Right atrium auricular region (tissue), 2 donors: Measurements from ENCODE around the gene NCOA3. TPM values are rescaled to one million over a fixed set of nuclear protein-coding genes. Genes with fewer than 3 reads are reported as not detected.

Experiments
- DNase-seq: peaks from one replicate; pipeline ENCODE4 v3.0.0-alpha.2; 2019; ENCODE audit warnings: low spot score
- H3K27ac ChIP-seq, 2 donors: fragments of 200-600 bp; sonication (generic); 1 replicate in 1 of 2; 2 replicates in 1 of 2; pipeline ENCODE4 v1.5.1; 2016 to 2019
- H3K27me3 ChIP-seq, 2 donors: fragments of 200-600 bp; sonication (generic); one replicate each; pipeline versions ENCODE4 v1.5.1 to v1.6.0; 2017 to 2019
- H3K36me3 ChIP-seq: fragments of 200-600 bp; sonication (generic); one replicate; pipeline ENCODE4 v1.5.1; 2016
- H3K4me1 ChIP-seq, 2 donors: fragments of 200-600 bp; sonication (generic); one replicate each; pipeline versions ENCODE4 v1.5.1 to v1.6.0; 2017 to 2019
- H3K4me3 ChIP-seq, 2 donors: fragments of 200-600 bp; sonication (generic); 1 replicate in 1 of 2; 2 replicates in 1 of 2; pipeline ENCODE4 v1.5.1; 2017 to 2019; ENCODE audit warnings: mild to moderate bottlenecking in 1 of 2, moderate library complexity in 1 of 2
- H3K9me3 ChIP-seq, 2 donors: fragments of 200-600 bp; sonication (generic); one replicate each; pipeline ENCODE4 v1.5.1; 2019
- total RNA-seq, 2 donors: library from RNA; depleted of rRNA; stranded (reverse); fragments of >200 nt; gene quantifications; one replicate each; pipeline ENCODE4 v1.1.0, GENCODE V29; 2016
- TF ChIP-seq, protein P1 (sequence below), 2 donors: fragments of 200-600 bp; sonication (generic); IDR thresholded peaks; one replicate each; pipeline ENCODE4 v1.5.1; 2019; ENCODE audit warnings: antibody characterized with exemption in 2 of 2

Gene NCOA3
- total RNA-seq, 2 donors from 2014 or later: 24.1 to 27.4 TPM

DNA sequence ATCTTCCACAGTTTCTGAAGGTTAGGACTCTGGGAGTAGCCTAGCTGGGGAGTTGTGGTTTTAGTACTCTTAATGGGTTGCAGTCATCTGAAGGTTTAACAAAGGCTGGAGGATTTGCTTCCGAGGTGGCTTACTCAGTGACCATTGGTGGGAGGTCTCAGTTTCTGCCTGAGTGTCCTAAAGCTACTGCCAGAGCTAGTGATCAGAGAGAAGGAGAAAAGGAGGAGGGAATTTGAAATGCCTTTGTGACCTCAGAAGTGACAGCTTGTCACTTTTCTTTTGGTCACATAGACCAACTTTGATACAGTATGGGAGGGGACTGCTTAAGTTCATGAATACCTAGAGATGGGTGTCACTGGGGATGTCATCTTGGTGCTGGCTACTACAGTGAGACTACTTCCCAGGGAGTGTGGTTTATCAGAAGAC is 41.3 kb downstream of the NCOA3 start:
- Histone ChIP-seq H3K4me1 (peaks cover 0 to 69% of the 10 kb centered on the region in 2 donors), H3K36me3 (no peaks in the 10 kb centered on the region), H3K9me3 (no peaks in the 10 kb centered on the region), H3K4me3 (no peak overlapping the region), H3K27me3 (no peaks in the 10 kb centered on the region), H3K27ac (no peak overlapping the region)
- DNase-seq: no peak
- TF ChIP-seq, protein P1, sequence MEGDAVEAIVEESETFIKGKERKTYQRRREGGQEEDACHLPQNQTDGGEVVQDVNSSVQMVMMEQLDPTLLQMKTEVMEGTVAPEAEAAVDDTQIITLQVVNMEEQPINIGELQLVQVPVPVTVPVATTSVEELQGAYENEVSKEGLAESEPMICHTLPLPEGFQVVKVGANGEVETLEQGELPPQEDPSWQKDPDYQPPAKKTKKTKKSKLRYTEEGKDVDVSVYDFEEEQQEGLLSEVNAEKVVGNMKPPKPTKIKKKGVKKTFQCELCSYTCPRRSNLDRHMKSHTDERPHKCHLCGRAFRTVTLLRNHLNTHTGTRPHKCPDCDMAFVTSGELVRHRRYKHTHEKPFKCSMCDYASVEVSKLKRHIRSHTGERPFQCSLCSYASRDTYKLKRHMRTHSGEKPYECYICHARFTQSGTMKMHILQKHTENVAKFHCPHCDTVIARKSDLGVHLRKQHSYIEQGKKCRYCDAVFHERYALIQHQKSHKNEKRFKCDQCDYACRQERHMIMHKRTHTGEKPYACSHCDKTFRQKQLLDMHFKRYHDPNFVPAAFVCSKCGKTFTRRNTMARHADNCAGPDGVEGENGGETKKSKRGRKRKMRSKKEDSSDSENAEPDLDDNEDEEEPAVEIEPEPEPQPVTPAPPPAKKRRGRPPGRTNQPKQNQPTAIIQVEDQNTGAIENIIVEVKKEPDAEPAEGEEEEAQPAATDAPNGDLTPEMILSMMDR (IDR thresholded peaks at IDR 0.05): no peak

DNA sequence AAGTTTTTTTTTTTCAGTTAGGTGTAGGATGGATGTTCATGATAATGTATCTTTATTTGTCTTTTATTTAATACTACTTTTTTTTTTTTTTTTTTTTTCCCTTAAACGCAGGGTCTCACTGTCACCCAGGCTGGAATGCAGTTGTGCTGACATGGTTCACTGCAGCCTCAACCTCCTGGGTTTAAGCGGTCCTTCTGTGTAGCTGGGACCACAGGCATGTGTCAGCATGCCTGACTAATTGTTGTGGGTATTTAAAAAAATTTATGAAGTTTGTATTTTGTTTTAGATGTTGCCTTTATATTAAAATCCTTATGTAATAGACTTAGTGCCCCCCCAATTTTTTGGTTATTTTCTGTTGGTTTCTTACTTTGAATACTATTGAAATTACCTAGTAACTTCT is 42.6 kb downstream of the NCOA3 start:
- Histone ChIP-seq H3K27me3 (no peaks in the 10 kb centered on the region), H3K4me3 (no peak overlapping the region), H3K36me3 (no peaks in the 10 kb centered on the region), H3K4me1 (peaks cover 0 to 58% of the 10 kb centered on the region in 2 donors), H3K9me3 (no peaks in the 10 kb centered on the region), H3K27ac (no peak overlapping the region)
- TF ChIP-seq, protein P1 (IDR thresholded peaks at IDR 0.05): no peak
- no peak for DNase-seq

DNA sequence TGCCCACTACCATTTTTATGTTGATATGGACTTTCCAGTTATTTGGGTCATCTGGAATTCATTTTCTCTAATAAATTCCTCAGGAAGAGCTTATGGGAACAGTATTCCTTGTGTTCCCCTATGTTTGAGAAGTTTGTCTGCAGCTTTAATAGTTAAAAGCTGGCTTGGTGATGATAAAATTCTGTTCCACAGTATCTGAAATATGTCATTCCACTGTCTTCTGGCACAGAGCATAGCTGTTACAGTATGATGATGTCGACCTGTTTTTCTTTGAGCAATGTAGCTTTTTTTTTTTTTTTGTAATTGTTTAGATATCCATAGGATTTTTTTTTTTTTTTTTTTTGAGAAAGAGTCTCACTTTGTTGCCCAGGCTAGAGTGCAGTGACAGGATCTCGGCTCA is 43.2 kb downstream of the NCOA3 start:
- TF ChIP-seq, protein P1 (IDR thresholded peaks at IDR 0.05): no peak
- no peaks in the 10 kb centered on the region for H3K27me3 ChIP-seq
- H3K27ac ChIP-seq: no peak overlapping the region
- no peaks in the 10 kb centered on the region for H3K9me3 ChIP-seq
- peaks cover 0 to 55% of the 10 kb centered on the region in 2 donors for H3K4me1 ChIP-seq
- no peaks in the 10 kb centered on the region for H3K36me3 ChIP-seq
- no peak overlapping the region for H3K4me3 ChIP-seq
- no peak for DNase-seq

DNA sequence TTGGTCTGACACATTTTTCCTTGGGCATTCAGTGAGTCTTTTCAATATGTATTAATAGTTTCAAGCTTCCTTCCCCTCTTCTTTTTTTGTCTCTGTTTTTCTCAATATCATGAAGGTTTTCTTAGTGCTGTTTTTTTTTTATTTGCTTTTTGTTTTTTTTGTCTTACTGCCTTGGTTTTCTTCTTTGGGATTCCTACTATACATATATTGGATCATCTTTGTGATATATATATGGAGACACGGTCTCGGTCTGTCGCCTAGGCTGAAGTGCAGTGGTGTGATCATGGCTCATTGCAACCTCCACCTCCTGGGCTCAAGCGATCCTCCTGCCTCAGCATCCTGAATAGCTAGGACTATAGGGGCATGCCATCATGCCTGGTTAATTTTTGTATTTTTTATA is 43.8 kb downstream of the NCOA3 start:
- peaks cover 0 to 51% of the 10 kb centered on the region in 2 donors for H3K4me1 ChIP-seq
- H3K27ac ChIP-seq: no peak overlapping the region
- TF ChIP-seq, protein P1 (IDR thresholded peaks at IDR 0.05): no peak
- H3K27me3 ChIP-seq: no peaks in the 10 kb centered on the region
- no peaks in the 10 kb centered on the region for H3K9me3 ChIP-seq
- H3K36me3 ChIP-seq: no peaks in the 10 kb centered on the region
- DNase-seq: no peak
- H3K4me3 ChIP-seq: no peak overlapping the region

DNA sequence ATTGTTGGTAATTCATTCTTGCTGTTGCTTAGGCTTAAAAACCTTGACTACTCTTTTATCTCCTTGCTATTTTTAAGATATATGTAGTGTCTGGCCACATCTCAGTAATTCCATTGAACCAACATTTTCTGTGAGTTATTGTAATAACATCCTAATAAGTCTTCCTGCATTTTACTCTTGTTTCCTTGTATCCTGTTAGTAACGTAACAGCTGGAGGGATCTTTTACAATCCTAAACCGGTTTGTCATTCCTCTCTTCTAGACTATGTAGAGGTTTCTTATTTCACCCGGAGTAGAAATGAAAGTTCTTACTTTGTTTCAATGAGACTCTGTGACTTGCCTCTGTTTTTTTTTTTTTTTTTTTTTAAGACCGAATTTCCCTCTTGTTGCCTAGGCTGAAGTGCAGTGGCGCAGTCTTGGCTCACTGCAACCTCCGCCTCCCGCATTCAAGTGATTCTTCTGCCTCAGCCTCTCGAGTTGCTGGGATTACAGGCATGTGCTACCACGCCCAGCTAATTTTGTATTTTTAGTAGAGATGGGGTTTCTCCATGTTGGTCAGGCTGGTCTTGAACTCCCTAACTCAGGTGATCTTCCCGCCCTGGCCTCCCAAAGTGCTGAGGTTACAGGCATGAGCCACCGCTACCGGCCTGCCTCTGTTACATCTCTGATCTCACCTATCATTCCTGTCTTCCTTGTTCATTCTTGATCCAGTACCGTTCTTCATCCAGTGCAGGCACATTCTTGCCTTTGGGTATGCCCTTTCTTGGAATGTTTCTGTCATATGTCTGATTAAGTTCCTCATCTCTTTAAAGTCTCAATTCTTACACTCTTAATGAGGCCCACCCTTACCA is 44.7 kb downstream of the NCOA3 start:
- no peak for DNase-seq

More for the DNA sequence above, 44.7 kb downstream of the NCOA3 start:
- Histone ChIP-seq H3K36me3 (no peaks in the 10 kb centered on the region), H3K27me3 (no peaks in the 10 kb centered on the region), H3K4me3 (no peak overlapping the region), H3K9me3 (no peaks in the 10 kb centered on the region), H3K4me1 (peaks cover 0 to 45% of the 10 kb centered on the region in 2 donors), H3K27ac (no peak overlapping the region)
- TF ChIP-seq, protein P1 (IDR thresholded peaks at IDR 0.05): no peak
